Measurements from ENCODE around the gene ZNF618. TPM values are rescaled to one million over a fixed set of nuclear protein-coding genes. Genes with fewer than 3 reads are reported as not detected.

ZNF618 gene
- total and polyA plus RNA-seq, 2 experiments from 2014 or later, result 12.1 to 22.1 TPM

- no peak for TF ChIP-seq REST (IDR thresholded peaks at IDR 0.05; ENCODE audit: unreplicated experiment)
- no peak for TF ChIP-seq ETS1 (IDR thresholded peaks at IDR 0.05)
- TF ChIP-seq NANOG (IDR thresholded peaks at IDR 0.05; ENCODE audit: borderline replicate concordance), result no peak
- TF ChIP-seq CREB1 (CRISPR knock-in tag; IDR thresholded peaks at IDR 0.05; ENCODE audit: low read depth), result no peak
- TF ChIP-seq, protein P1, sequence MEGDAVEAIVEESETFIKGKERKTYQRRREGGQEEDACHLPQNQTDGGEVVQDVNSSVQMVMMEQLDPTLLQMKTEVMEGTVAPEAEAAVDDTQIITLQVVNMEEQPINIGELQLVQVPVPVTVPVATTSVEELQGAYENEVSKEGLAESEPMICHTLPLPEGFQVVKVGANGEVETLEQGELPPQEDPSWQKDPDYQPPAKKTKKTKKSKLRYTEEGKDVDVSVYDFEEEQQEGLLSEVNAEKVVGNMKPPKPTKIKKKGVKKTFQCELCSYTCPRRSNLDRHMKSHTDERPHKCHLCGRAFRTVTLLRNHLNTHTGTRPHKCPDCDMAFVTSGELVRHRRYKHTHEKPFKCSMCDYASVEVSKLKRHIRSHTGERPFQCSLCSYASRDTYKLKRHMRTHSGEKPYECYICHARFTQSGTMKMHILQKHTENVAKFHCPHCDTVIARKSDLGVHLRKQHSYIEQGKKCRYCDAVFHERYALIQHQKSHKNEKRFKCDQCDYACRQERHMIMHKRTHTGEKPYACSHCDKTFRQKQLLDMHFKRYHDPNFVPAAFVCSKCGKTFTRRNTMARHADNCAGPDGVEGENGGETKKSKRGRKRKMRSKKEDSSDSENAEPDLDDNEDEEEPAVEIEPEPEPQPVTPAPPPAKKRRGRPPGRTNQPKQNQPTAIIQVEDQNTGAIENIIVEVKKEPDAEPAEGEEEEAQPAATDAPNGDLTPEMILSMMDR (conservative IDR thresholded peaks at IDR 0.05; ENCODE audit: low read depth in 2 of 2), result no peak
- TF ChIP-seq STAT1 (IDR thresholded peaks at IDR 0.05; ENCODE audit: unreplicated experiment), result no peak
These were observed 139.5 kb downstream of the ZNF618 start (continued) for GRCh38 chr9:114015607-114016006.

GRCh38 chr9:114016101-114016500, 140.0 kb downstream of the ZNF618 start:
- no peak overlapping the region for H3K27ac ChIP-seq (ENCODE audit: low read depth)
- no peaks in the 10 kb centered on the region for H3F3A ChIP-seq (replicated peaks; ENCODE audit: low read depth)
- H3K4me1 Mint-ChIP-seq, result peaks cover 7% of the 10 kb centered on the region
- no peaks in the 10 kb centered on the region for H3K27me3 Mint-ChIP-seq (ENCODE audit: insufficient read depth, low read depth, poor library complexity)
- no peak overlapping the region for H2AFZ ChIP-seq
- H3K27me3 ChIP-seq (ENCODE audit: insufficient read depth), result no peaks in the 10 kb centered on the region
- no peak overlapping the region for H3K4me3 Mint-ChIP-seq
- no peaks in the 10 kb centered on the region for H3K79me2 ChIP-seq (replicated peaks; ENCODE audit: insufficient read depth)
- H3K36me3 Mint-ChIP-seq (ENCODE audit: low read depth), result peaks cover 26% of the 10 kb centered on the region
- H3K9me3 Mint-ChIP-seq, result no peaks in the 10 kb centered on the region
- DNase-seq (ENCODE audit: low spot score) (no peak), ATAC-seq (no peak)
- no peaks in the 10 kb centered on the region for H3K9me2 ChIP-seq (ENCODE audit: insufficient read depth)
- no peak overlapping the region for H3K4me3 ChIP-seq
- no peak overlapping the region for H3K27ac Mint-ChIP-seq
- H3K4me1 ChIP-seq (ENCODE audit: insufficient read depth), result peaks cover 8% of the 10 kb centered on the region
- peaks cover 2% of the 10 kb centered on the region; the same call in 1 of the 2 replicates for H3K36me3 ChIP-seq (ENCODE audit: insufficient read depth)
- H4K20me1 ChIP-seq (replicated peaks; ENCODE audit: insufficient read depth), result no peaks in the 10 kb centered on the region; the same call in 1 of the 2 replicates
- H3K4me2 ChIP-seq, result no peak overlapping the region
- TF ChIP-seq STAT1 (IDR thresholded peaks at IDR 0.05; ENCODE audit: unreplicated experiment) (no peak), EZH2 (IDR thresholded peaks at IDR 0.05; ENCODE audit: low read depth, unreplicated experiment) (no peak), NANOG (IDR thresholded peaks at IDR 0.05; ENCODE audit: borderline replicate concordance) (no peak), CREB1 (CRISPR knock-in tag; IDR thresholded peaks at IDR 0.05; ENCODE audit: low read depth) (no peak)
- TF ChIP-seq, protein P2, sequence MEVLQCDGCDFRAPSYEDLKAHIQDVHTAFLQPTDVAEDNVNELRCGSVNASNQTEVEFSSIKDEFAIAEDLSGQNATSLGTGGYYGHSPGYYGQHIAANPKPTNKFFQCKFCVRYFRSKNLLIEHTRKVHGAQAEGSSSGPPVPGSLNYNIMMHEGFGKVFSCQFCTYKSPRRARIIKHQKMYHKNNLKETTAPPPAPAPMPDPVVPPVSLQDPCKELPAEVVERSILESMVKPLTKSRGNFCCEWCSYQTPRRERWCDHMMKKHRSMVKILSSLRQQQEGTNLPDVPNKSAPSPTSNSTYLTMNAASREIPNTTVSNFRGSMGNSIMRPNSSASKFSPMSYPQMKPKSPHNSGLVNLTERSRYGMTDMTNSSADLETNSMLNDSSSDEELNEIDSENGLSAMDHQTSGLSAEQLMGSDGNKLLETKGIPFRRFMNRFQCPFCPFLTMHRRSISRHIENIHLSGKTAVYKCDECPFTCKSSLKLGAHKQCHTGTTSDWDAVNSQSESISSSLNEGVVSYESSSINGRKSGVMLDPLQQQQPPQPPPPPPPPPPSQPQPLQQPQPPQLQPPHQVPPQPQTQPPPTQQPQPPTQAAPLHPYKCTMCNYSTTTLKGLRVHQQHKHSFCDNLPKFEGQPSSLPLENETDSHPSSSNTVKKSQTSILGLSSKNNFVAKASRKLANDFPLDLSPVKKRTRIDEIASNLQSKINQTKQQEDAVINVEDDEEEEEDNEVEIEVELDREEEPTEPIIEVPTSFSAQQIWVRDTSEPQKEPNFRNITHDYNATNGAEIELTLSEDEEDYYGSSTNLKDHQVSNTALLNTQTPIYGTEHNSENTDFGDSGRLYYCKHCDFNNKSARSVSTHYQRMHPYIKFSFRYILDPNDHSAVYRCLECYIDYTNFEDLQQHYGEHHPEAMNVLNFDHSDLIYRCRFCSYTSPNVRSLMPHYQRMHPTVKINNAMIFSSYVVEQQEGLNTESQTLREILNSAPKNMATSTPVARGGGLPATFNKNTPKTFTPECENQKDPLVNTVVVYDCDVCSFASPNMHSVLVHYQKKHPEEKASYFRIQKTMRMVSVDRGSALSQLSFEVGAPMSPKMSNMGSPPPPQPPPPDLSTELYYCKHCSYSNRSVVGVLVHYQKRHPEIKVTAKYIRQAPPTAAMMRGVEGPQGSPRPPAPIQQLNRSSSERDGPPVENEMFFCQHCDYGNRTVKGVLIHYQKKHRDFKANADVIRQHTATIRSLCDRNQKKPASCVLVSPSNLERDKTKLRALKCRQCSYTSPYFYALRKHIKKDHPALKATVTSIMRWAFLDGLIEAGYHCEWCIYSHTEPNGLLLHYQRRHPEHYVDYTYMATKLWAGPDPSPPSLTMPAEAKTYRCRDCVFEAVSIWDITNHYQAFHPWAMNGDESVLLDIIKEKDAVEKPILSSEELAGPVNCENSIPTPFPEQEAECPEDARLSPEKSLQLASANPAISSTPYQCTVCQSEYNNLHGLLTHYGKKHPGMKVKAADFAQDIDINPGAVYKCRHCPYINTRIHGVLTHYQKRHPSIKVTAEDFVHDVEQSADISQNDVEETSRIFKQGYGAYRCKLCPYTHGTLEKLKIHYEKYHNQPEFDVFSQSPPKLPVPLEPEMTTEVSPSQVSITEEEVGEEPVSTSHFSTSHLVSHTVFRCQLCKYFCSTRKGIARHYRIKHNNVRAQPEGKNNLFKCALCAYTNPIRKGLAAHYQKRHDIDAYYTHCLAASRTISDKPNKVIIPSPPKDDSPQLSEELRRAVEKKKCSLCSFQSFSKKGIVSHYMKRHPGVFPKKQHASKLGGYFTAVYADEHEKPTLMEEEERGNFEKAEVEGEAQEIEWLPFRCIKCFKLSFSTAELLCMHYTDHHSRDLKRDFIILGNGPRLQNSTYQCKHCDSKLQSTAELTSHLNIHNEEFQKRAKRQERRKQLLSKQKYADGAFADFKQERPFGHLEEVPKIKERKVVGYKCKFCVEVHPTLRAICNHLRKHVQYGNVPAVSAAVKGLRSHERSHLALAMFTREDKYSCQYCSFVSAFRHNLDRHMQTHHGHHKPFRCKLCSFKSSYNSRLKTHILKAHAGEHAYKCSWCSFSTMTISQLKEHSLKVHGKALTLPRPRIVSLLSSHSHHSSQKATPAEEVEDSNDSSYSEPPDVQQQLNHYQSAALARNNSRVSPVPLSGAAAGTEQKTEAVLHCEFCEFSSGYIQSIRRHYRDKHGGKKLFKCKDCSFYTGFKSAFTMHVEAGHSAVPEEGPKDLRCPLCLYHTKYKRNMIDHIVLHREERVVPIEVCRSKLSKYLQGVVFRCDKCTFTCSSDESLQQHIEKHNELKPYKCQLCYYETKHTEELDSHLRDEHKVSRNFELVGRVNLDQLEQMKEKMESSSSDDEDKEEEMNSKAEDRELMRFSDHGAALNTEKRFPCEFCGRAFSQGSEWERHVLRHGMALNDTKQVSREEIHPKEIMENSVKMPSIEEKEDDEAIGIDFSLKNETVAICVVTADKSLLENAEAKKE (CRISPR knock-in tag; IDR thresholded peaks at IDR 0.05), result no peak
- TF ChIP-seq, protein P1 (conservative IDR thresholded peaks at IDR 0.05; ENCODE audit: low read depth in 2 of 2), result no peak
